ENCODE measurements around the gene KIAA1217.

The KIAA1217 gene

GRCh38 chr10:24526085-24526649 is 317.2 kb downstream of the KIAA1217 start:
- no peak for TF ChIP-seq CTCF (IDR thresholded peaks at IDR 0.05; ENCODE audit: insufficient read depth, missing control alignments)
- DNase-seq (ENCODE audit: insufficient read length, low spot score) (no peak), FAIRE-seq (no peak)

- DNase-seq (ENCODE audit: insufficient read length, low spot score): no peak
- FAIRE-seq: no peak
These were observed 320.0 kb downstream of the KIAA1217 start for GRCh38 chr10:24528946-24529345.

GRCh38 chr10:24531439-24531838 is 322.5 kb downstream of the KIAA1217 start:
- DNase-seq (ENCODE audit: insufficient read length, low spot score) (no peak), FAIRE-seq (no peak)
- TF ChIP-seq CTCF (IDR thresholded peaks at IDR 0.05; ENCODE audit: insufficient read depth, missing control alignments): no peak

More at GRCh38 chr10:24528946-24529345, 320.0 kb downstream of the KIAA1217 start:
- no peak for TF ChIP-seq CTCF (IDR thresholded peaks at IDR 0.05; ENCODE audit: insufficient read depth, missing control alignments)

GRCh38 chr10:24533981-24534380 is 325.0 kb downstream of the KIAA1217 start:
- no peak for TF ChIP-seq CTCF (IDR thresholded peaks at IDR 0.05; ENCODE audit: insufficient read depth, missing control alignments)
- FAIRE-seq: no peak
- DNase-seq (ENCODE audit: insufficient read length, low spot score): no peak

- no peak for FAIRE-seq
- TF ChIP-seq CTCF (IDR thresholded peaks at IDR 0.05; ENCODE audit: insufficient read depth, missing control alignments): no peak
- no peak for DNase-seq (ENCODE audit: insufficient read length, low spot score)
These were observed 327.7 kb downstream of the KIAA1217 start for GRCh38 chr10:24536636-24537035.

GRCh38 chr10:24541239-24541753 is 332.4 kb downstream of the KIAA1217 start:
- DNase-seq (ENCODE audit: insufficient read length, low spot score) (no peak), FAIRE-seq (no peak)
- TF ChIP-seq CTCF (IDR thresholded peaks at IDR 0.05; ENCODE audit: insufficient read depth, missing control alignments): no peak
